Neural cell (in vitro differentiated cells): ENCODE measurements around the gene MGLL. TPM values are rescaled to one million over a fixed set of nuclear protein-coding genes. Genes with fewer than 3 reads are reported as not detected.

Experiments used
- H2AFZ ChIP-seq: fragments of 200-600, 300-800 bp; sonication (generic), shearing (Covaris generic); 2 replicates; pipeline ENCODE4 v1.6.0; 2014; ENCODE audit warnings: low read depth, mild to moderate bottlenecking, antibody characterized with exemption, low read length, moderate library complexity
- H3F3A ChIP-seq: fragments of 200-600 bp; shearing (Covaris generic); 2 replicates; pipeline ENCODE4 v1.6.1; 2016; ENCODE audit warnings: mild to moderate bottlenecking, moderate library complexity, mixed read lengths, antibody characterized with exemption, low read length; ENCODE audit not compliant: insufficient read depth, poor library complexity, severe bottlenecking
- H3K27ac ChIP-seq: fragments of 200-600, 300-800 bp; sonication (generic), shearing (Covaris generic); 2 replicates; pipeline ENCODE4 v1.5.1; 2014; ENCODE audit warnings: mild to moderate bottlenecking, low read length, moderate library complexity
- H3K27me3 ChIP-seq: fragments of 300-800, 200-600 bp; sonication (generic), shearing (Covaris generic); 2 replicates; pipeline ENCODE4 v1.6.0; 2014; ENCODE audit warnings: mild to moderate bottlenecking, low read depth, low read length, moderate library complexity; ENCODE audit not compliant: insufficient read depth
- H3K36me3 ChIP-seq: fragments of 300-800, 200-600 bp; sonication (generic), shearing (Covaris generic); 2 replicates; pipeline ENCODE4 v1.5.1; 2014; ENCODE audit warnings: mild to moderate bottlenecking, antibody characterized with exemption, low read length, moderate library complexity; ENCODE audit not compliant: insufficient read depth
- H3K4me2 ChIP-seq: fragments of 300-800, 200-600 bp; sonication (generic), shearing (Covaris generic); 2 replicates; pipeline ENCODE4 v1.6.0; 2014; ENCODE audit warnings: mild to moderate bottlenecking, low read length
- H3K4me3 ChIP-seq: fragments of 300-800, 200-600 bp; sonication (generic), shearing (Covaris generic); 2 replicates; pipeline ENCODE4 v1.5.1; 2014; ENCODE audit warnings: mild to moderate bottlenecking, low read length, moderate library complexity
- H3K79me2 ChIP-seq: fragments of 200-600 bp; shearing (Covaris generic); replicated peaks from 2 replicates; pipeline ENCODE4 v1.6.0; 2014; ENCODE audit warnings: mild to moderate bottlenecking, low read length, moderate library complexity; ENCODE audit not compliant: insufficient read depth
- H3K9ac ChIP-seq: fragments of 300-800, 200-600 bp; sonication (generic), shearing (Covaris generic); 2 replicates; pipeline ENCODE4 v1.6.1; 2016; ENCODE audit warnings: mild to moderate bottlenecking, low read length, mixed read lengths
- H3K9me2 ChIP-seq: fragments of 200-600 bp; shearing (Covaris generic); 2 replicates; pipeline ENCODE4 v1.6.1; 2016; ENCODE audit warnings: mild to moderate bottlenecking, low read length, mixed read lengths; ENCODE audit not compliant: insufficient read depth
- H3K9me3 ChIP-seq: fragments of 200-600, 300-800 bp; sonication (generic), shearing (Covaris generic); 2 replicates; pipeline ENCODE4 v1.6.1; 2016; ENCODE audit warnings: mild to moderate bottlenecking, mixed run types, low read length, moderate library complexity, mixed read lengths
- H4K20me1 ChIP-seq: fragments of 200-600 bp; shearing (Covaris generic); 2 replicates; pipeline ENCODE4 v1.6.1; 2016; ENCODE audit warnings: mild to moderate bottlenecking, mixed run types; ENCODE audit not compliant: insufficient read depth
- CTCF ChIP-seq: fragments of 450-650 bp; IDR thresholded peaks from 2 replicates; pipeline ENCODE4 v1.5.1; 2014; ENCODE audit warnings: antibody characterized with exemption, mild to moderate bottlenecking, moderate library complexity; ENCODE audit not compliant: poor library complexity, severe bottlenecking
- EP300 ChIP-seq: fragments of 450-650 bp; conservative IDR thresholded peaks from 2 replicates; pipeline ENCODE4 v1.6.1; 2014; ENCODE audit warnings: antibody characterized with exemption, mild to moderate bottlenecking, moderate library complexity; ENCODE audit not compliant: poor library complexity, severe bottlenecking
- EZH2 ChIP-seq: fragments of 200-600, 300-800 bp; shearing (Covaris generic), sonication (generic); IDR thresholded peaks from 2 replicates; pipeline ENCODE4 v1.6.1; 2014; ENCODE audit warnings: antibody characterized with exemption, low read length, borderline replicate concordance, mild to moderate bottlenecking; ENCODE audit not compliant: insufficient read depth, poor library complexity, severe bottlenecking
- MXI1 ChIP-seq: fragments of 450-650 bp; conservative IDR thresholded peaks from 2 replicates; pipeline ENCODE4 v1.6.1; 2014; ENCODE audit warnings: antibody characterized with exemption, mild to moderate bottlenecking; ENCODE audit not compliant: poor library complexity, severe bottlenecking
- POLR2AphosphoS5 ChIP-seq: IDR thresholded peaks from 2 replicates; pipeline ENCODE4 v1.6.1; 2012
- RAD21 ChIP-seq: fragments of 450-650 bp; conservative IDR thresholded peaks from 2 replicates; pipeline ENCODE4 v1.6.1; 2014; ENCODE audit warnings: antibody characterized with exemption, mild to moderate bottlenecking, moderate library complexity
- SMC3 ChIP-seq: fragments of 450-650 bp; conservative IDR thresholded peaks from 2 replicates; pipeline ENCODE4 v1.6.1; 2014; ENCODE audit warnings: antibody characterized with exemption, mild to moderate bottlenecking, moderate library complexity; ENCODE audit not compliant: poor library complexity
- polyA plus RNA-seq: library from polyadenylated mRNA; depleted of rRNA; stranded (reverse); fragments of >200 nt; gene quantifications from 2 replicates; pipeline ENCODE4 v1.2.3, GENCODE V29; 2014
- TF ChIP-seq, protein P1 (sequence below): IDR thresholded peaks from 2 replicates; pipeline ENCODE4 v1.6.1; 2012; ENCODE audit warnings: borderline replicate concordance

The MGLL gene
- polyA plus RNA-seq, 1 donor from 2014 or later: 2.0 TPM

DNA sequence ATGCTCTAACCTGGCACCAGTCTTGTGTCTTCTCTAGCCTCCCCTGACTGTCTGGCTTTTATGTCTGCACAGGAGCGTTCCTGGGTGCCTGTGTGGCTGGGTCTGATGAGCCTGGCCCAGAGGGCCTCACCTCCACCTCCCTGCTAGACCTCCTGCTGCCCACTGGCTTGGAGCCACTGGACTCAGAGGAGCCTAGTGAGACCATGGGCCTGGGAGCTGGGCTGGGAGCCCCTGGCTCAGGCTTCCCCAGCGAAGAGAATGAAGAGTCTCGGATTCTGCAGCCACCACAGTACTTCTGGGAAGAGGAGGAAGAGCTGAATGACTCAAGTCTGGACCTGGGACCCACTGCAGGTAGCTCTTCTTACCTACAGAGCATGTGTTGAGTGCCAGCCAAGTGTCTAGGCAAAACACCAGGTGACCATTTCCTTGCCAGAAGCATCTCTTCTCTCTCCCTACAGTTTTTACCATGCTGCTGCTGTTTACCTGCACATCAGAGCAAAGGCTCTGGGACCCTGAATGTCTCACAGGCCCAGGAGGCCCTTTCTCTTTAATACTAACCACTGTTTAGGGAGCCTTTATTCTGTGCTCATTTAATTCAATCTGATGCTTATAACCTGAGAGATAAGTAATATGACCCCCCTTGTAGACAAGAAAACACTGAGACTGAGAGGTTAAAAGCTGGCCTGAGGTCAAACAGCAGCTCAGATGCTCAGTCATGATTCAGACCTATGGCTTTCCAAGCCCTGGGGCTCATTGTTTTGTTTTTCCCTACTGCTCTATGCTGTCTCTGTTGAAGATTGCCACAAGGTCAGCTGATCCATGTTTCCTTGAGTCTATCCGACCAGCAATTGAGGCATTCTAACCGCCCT lies 182.9 kb downstream of the MGLL start:
- no peak overlapping the region for H3K4me2 ChIP-seq
- H3K27ac ChIP-seq: no peak overlapping the region
- H4K20me1 ChIP-seq: no peaks in the 10 kb centered on the region
- no peak overlapping the region for H3K9ac ChIP-seq
- no peaks in the 10 kb centered on the region for H3K36me3 ChIP-seq
- TF ChIP-seq MXI1 (no peak), CTCF (no peak), EZH2 (no peak), SMC3 (no peak), EP300 (no peak), RAD21 (no peak), POLR2AphosphoS5 (no peak)
- TF ChIP-seq, protein P1, sequence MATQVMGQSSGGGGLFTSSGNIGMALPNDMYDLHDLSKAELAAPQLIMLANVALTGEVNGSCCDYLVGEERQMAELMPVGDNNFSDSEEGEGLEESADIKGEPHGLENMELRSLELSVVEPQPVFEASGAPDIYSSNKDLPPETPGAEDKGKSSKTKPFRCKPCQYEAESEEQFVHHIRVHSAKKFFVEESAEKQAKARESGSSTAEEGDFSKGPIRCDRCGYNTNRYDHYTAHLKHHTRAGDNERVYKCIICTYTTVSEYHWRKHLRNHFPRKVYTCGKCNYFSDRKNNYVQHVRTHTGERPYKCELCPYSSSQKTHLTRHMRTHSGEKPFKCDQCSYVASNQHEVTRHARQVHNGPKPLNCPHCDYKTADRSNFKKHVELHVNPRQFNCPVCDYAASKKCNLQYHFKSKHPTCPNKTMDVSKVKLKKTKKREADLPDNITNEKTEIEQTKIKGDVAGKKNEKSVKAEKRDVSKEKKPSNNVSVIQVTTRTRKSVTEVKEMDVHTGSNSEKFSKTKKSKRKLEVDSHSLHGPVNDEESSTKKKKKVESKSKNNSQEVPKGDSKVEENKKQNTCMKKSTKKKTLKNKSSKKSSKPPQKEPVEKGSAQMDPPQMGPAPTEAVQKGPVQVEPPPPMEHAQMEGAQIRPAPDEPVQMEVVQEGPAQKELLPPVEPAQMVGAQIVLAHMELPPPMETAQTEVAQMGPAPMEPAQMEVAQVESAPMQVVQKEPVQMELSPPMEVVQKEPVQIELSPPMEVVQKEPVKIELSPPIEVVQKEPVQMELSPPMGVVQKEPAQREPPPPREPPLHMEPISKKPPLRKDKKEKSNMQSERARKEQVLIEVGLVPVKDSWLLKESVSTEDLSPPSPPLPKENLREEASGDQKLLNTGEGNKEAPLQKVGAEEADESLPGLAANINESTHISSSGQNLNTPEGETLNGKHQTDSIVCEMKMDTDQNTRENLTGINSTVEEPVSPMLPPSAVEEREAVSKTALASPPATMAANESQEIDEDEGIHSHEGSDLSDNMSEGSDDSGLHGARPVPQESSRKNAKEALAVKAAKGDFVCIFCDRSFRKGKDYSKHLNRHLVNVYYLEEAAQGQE: no peak
- H3K27me3 ChIP-seq: no peaks in the 10 kb centered on the region
- H3K4me3 ChIP-seq: no peak overlapping the region
- H3K9me3 ChIP-seq: no peaks in the 10 kb centered on the region
- H3F3A ChIP-seq: no peaks in the 10 kb centered on the region
- H2AFZ ChIP-seq: no peak overlapping the region
- H3K79me2 ChIP-seq: peaks cover 30% of the 10 kb centered on the region
- no peaks in the 10 kb centered on the region for H3K9me2 ChIP-seq

Other genes with a start within 250 kb of the MGLL start
- 26.5 and 37.9 TPM in 2 replicates for gene TPRA1, start 231.8 kb downstream of the MGLL start, polyA plus RNA-seq
- 13.7 and 16.1 TPM in 2 replicates for gene MCM2, start 224.1 kb downstream of the MGLL start, polyA plus RNA-seq
- gene PODXL2, start 193.3 kb downstream of the MGLL start, polyA plus RNA-seq: 266 and 342 TPM in 2 replicates
- gene ABTB1, start 149.6 kb downstream of the MGLL start, polyA plus RNA-seq: 2.0 and 4.3 TPM in 2 replicates
- not detected in 2 replicates for gene KBTBD12, start 92.7 kb upstream of the MGLL start, polyA plus RNA-seq
- 91.6 and 96.5 TPM in 2 replicates for gene SEC61A1, start 229.9 kb upstream of the MGLL start, polyA plus RNA-seq